HCT116 (cell line): ENCODE measurements around the gene E4F1.

Experiments
- EZH2 ChIP-seq: fragments of 200-600 bp; sonication (generic); IDR thresholded peaks from 2 replicates; pipeline ENCODE4 v1.6.1; 2017; ENCODE audit warnings: antibody characterized with exemption, mixed run types
- EZH2phosphoT487 ChIP-seq: fragments of 200-600 bp; IDR thresholded peaks from 2 replicates; pipeline ENCODE4 v1.6.1; 2018; ENCODE audit warnings: antibody characterized with exemption, borderline replicate concordance
- POLR2A ChIP-seq: IDR thresholded peaks from 2 replicates; pipeline ENCODE4 v1.7.0; 2011; ENCODE audit warnings: borderline replicate concordance; ENCODE audit not compliant: insufficient read depth, insufficient read length; ENCODE audit errors: extremely low read depth
- POLR2AphosphoS5 ChIP-seq: IDR thresholded peaks from 2 replicates; pipeline ENCODE4 v1.6.1; 2011; ENCODE audit warnings: mild to moderate bottlenecking, low read depth, low read length, moderate library complexity
- RAD21 ChIP-seq: IDR thresholded peaks from 2 replicates; pipeline ENCODE4 v1.6.1; 2012; ENCODE audit warnings: low read depth, mild to moderate bottlenecking
- REST ChIP-seq: IDR thresholded peaks from 2 replicates; pipeline ENCODE4 v1.6.1; 2012; ENCODE audit warnings: low read depth
- SP1 ChIP-seq: IDR thresholded peaks from 2 replicates; pipeline ENCODE4 v1.6.1; 2012; ENCODE audit warnings: low read depth
- TCF7L2 ChIP-seq: IDR thresholded peaks from 2 replicates; pipeline ENCODE4 v1.7.0; 2011; ENCODE audit warnings: borderline replicate concordance, inconsistent platforms; ENCODE audit not compliant: insufficient read depth, insufficient read length; ENCODE audit errors: extremely low read depth
- YY1 ChIP-seq: IDR thresholded peaks from 2 replicates; pipeline ENCODE4 v1.6.1; 2011; ENCODE audit warnings: low read length, low read depth, moderate library complexity, mild to moderate bottlenecking; ENCODE audit not compliant: insufficient replicate concordance; ENCODE audit errors: extremely low read depth
- ZBTB33 ChIP-seq: IDR thresholded peaks from 2 replicates; pipeline ENCODE4 v1.6.1; 2011; ENCODE audit warnings: mild to moderate bottlenecking, low read length, moderate library complexity; ENCODE audit not compliant: insufficient replicate concordance; ENCODE audit errors: extremely low read depth
- ZFX ChIP-seq: fragments of 450-650 bp; IDR thresholded peaks from 2 replicates; pipeline ENCODE4 v1.6.1; 2017
- TF ChIP-seq, protein P1 (sequence below), 3 experiments: fragments of 200-600 bp in 1 of 3; sonication (generic) in 1 of 3; IDR thresholded peaks in 2 of 3; conservative IDR thresholded peaks in 1 of 3; 2 replicates each; pipeline ENCODE4 v1.5.1; 2012 to 2017; ENCODE audit warnings: low read depth in 2 of 3, low read length in 2 of 3, antibody characterized with exemption in 1 of 3, borderline replicate concordance in 1 of 3, control low read depth in 1 of 3, mild to moderate bottlenecking in 1 of 3, mixed read lengths in 1 of 3, mixed run types in 1 of 3, moderate library complexity in 1 of 3; ENCODE audit not compliant: insufficient read depth in 1 of 3
- TF ChIP-seq, protein P2 (sequence below): IDR thresholded peaks from 2 replicates; pipeline ENCODE4 v1.6.1; 2012

DNA sequence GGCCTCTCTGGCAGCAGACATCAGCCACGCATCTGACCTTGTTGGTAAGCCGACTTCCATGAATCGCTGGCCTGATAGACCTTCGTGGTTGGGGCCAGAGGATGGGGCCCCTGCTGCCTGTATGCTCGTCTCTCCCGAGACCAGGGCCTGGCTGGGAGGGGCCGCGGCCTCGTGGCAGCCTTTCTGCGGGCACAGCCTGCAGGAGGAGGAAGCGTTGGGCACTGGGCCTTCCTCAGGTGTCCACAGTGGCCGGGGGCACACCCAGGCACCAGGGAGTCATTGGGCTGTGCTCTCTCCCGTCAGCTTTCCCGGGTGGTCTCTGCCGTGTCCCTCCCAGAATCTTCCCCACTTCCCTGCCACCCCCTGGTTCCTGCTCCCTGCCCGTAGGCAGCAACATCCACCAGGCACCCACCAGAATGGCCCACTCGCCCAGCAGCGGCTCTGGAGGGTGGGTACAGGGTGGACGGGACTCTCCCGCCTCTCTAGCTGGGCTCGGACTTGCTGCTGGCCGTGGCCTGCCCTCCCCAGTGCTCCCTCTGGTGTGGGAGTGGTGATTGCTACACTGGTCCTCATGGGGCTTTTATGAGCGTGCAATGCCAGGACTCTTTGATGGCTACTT, 6.3 kb downstream of the E4F1 start:
- TF ChIP-seq, protein P1, sequence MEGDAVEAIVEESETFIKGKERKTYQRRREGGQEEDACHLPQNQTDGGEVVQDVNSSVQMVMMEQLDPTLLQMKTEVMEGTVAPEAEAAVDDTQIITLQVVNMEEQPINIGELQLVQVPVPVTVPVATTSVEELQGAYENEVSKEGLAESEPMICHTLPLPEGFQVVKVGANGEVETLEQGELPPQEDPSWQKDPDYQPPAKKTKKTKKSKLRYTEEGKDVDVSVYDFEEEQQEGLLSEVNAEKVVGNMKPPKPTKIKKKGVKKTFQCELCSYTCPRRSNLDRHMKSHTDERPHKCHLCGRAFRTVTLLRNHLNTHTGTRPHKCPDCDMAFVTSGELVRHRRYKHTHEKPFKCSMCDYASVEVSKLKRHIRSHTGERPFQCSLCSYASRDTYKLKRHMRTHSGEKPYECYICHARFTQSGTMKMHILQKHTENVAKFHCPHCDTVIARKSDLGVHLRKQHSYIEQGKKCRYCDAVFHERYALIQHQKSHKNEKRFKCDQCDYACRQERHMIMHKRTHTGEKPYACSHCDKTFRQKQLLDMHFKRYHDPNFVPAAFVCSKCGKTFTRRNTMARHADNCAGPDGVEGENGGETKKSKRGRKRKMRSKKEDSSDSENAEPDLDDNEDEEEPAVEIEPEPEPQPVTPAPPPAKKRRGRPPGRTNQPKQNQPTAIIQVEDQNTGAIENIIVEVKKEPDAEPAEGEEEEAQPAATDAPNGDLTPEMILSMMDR (IDR thresholded peaks at IDR 0.05 in 2 of 3, conservative IDR thresholded peaks at IDR 0.05 in 1 of 3; ENCODE audit: borderline replicate concordance in 1 of 3, insufficient read depth in 1 of 3, low read depth in 2 of 3, low read length in 2 of 3), result no peak
- TF ChIP-seq POLR2A, result no peak
- no peak for TF ChIP-seq EZH2phosphoT487
- TF ChIP-seq RAD21, result no peak
- no peak for TF ChIP-seq SP1
- no peak for TF ChIP-seq POLR2AphosphoS5
- TF ChIP-seq TCF7L2, result no peak
- TF ChIP-seq YY1, result no peak
- TF ChIP-seq, protein P2, sequence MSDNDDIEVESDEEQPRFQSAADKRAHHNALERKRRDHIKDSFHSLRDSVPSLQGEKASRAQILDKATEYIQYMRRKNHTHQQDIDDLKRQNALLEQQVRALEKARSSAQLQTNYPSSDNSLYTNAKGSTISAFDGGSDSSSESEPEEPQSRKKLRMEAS, result no peak
- no peak for TF ChIP-seq ZBTB33
- no peak for TF ChIP-seq REST
- no peak for TF ChIP-seq ZFX
- no peak for TF ChIP-seq EZH2
